ENCODE data around the gene ETV3.

DNA sequence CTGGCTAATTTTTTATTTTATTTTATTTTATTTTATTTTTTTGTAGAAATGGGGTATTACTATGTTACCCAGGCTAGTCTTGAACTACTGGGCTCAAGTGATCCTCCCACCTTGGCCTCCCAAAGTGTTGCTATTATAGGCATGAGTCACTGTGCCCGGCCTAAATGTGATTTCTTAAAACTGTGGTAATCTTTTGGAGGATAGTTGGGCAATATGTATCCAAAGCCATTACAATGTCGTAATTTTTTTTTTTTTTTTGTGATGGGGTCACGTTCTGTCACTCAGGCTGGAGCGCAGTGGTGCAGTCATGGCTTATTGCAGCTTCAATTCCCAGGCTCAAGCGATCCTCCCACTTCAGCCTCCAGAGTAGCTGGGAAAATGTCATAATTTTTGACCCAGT, 52.8 kb downstream of the ETV3 start:
- no peak for TF ChIP-seq NRF1 (IDR thresholded peaks at IDR 0.05; ENCODE audit: low read depth, low read length)
- no peak for TF ChIP-seq POLR2A (IDR thresholded peaks at IDR 0.05; ENCODE audit: control extremely low read depth in 1 of 2, low read depth in 2 of 2, low read length in 2 of 2)
- TF ChIP-seq YY1 (IDR thresholded peaks at IDR 0.05; ENCODE audit: low read depth, low read length): no peak
- TF ChIP-seq RBBP5 (IDR thresholded peaks at IDR 0.05; ENCODE audit: borderline replicate concordance, low read depth, low read length): no peak
- no peak for TF ChIP-seq MAFK (IDR thresholded peaks at IDR 0.05; ENCODE audit: low read depth, low read length)
- TF ChIP-seq KDM1A (IDR thresholded peaks at IDR 0.05; ENCODE audit: borderline replicate concordance, low read length): no peak
- no peak for TF ChIP-seq CHD2 (IDR thresholded peaks at IDR 0.05; ENCODE audit: low read length)
- TF ChIP-seq, protein P1, sequence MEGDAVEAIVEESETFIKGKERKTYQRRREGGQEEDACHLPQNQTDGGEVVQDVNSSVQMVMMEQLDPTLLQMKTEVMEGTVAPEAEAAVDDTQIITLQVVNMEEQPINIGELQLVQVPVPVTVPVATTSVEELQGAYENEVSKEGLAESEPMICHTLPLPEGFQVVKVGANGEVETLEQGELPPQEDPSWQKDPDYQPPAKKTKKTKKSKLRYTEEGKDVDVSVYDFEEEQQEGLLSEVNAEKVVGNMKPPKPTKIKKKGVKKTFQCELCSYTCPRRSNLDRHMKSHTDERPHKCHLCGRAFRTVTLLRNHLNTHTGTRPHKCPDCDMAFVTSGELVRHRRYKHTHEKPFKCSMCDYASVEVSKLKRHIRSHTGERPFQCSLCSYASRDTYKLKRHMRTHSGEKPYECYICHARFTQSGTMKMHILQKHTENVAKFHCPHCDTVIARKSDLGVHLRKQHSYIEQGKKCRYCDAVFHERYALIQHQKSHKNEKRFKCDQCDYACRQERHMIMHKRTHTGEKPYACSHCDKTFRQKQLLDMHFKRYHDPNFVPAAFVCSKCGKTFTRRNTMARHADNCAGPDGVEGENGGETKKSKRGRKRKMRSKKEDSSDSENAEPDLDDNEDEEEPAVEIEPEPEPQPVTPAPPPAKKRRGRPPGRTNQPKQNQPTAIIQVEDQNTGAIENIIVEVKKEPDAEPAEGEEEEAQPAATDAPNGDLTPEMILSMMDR (IDR thresholded peaks at IDR 0.05; ENCODE audit: control extremely low read depth in 1 of 3, insufficient read depth in 1 of 3, low read depth in 1 of 3, low read length in 3 of 3): no peak
- no peak for TF ChIP-seq SIN3A (conservative IDR thresholded peaks at IDR 0.05 in 1 of 2, IDR thresholded peaks at IDR 0.05 in 1 of 2; ENCODE audit: low read depth in 1 of 2, low read length in 2 of 2)
- TF ChIP-seq JUN (IDR thresholded peaks at IDR 0.05; ENCODE audit: low read depth, low read length): no peak

Measured in H1 (cell line).